Karpas-422 (cell line): ENCODE data around the gene TFR2. TPM values are rescaled to one million over a fixed set of nuclear protein-coding genes. Genes with fewer than 3 reads are reported as not detected.
"Not testable (repeated sequence)": the region's sequence is repeated elsewhere in the genome, so short reads cannot be mapped to it uniquely, and the experiment has no call there.

Experiments used
- DNase-seq: peaks from one replicate; pipeline ENCODE4 v3.0.0-alpha.2; 2015
- H2AFZ ChIP-seq: fragments of 200-600 bp; sonication (generic); 2 replicates; pipeline ENCODE4 v1.6.1; 2014; ENCODE audit warnings: antibody characterized with exemption, low read length, mixed read lengths
- H3K27ac ChIP-seq: fragments of 200-600 bp; sonication (generic); 2 replicates; pipeline ENCODE4 v1.5.1; 2014; ENCODE audit warnings: mild to moderate bottlenecking, low read length, moderate library complexity
- H3K27me3 ChIP-seq: fragments of 200-600 bp; sonication (generic); 2 replicates; pipeline ENCODE4 v1.6.1; 2014; ENCODE audit warnings: low read length, mixed read lengths
- H3K36me3 ChIP-seq: fragments of 200-600 bp; sonication (generic); 2 replicates; pipeline ENCODE4 v1.6.1; 2014; ENCODE audit warnings: low read length, mixed read lengths; ENCODE audit not compliant: insufficient read depth
- H3K4me1 ChIP-seq: fragments of 200-600 bp; sonication (generic); 2 replicates; pipeline ENCODE4 v1.6.1; 2014; ENCODE audit warnings: mild to moderate bottlenecking, low read length, mixed read lengths
- H3K4me2 ChIP-seq: fragments of 200-600 bp; sonication (generic); 2 replicates; pipeline ENCODE4 v1.6.1; 2014; ENCODE audit warnings: low read length, low read depth, mild to moderate bottlenecking; ENCODE audit not compliant: poor library complexity, severe bottlenecking
- H3K4me3 ChIP-seq: fragments of 200-600 bp; sonication (generic); 2 replicates; pipeline ENCODE4 v1.5.1; 2014; ENCODE audit warnings: mild to moderate bottlenecking, antibody characterized with exemption, low read length, mixed read lengths
- H3K79me2 ChIP-seq: fragments of 200-600 bp; sonication (generic); 2 replicates; pipeline ENCODE4 v1.6.1; 2014; ENCODE audit warnings: mild to moderate bottlenecking, low read length, mixed read lengths
- H3K9ac ChIP-seq: fragments of 200-600 bp; sonication (generic); 2 replicates; pipeline ENCODE4 v1.6.0; 2014; ENCODE audit warnings: low read length
- H3K9me2 ChIP-seq: fragments of 200-600 bp; sonication (generic), shearing (Covaris generic); replicated peaks from 2 replicates; pipeline ENCODE4 v1.6.0; 2014; ENCODE audit warnings: mild to moderate bottlenecking, low read length, moderate library complexity; ENCODE audit not compliant: insufficient read depth
- H3K9me3 ChIP-seq: fragments of 300-700, 200-600 bp; sonication (generic); 2 replicates; pipeline ENCODE4 v1.6.1; 2014; ENCODE audit warnings: low read length, mixed read lengths
- H4K20me1 ChIP-seq: fragments of 200-600 bp; sonication (generic); 2 replicates; pipeline ENCODE4 v1.6.1; 2014; ENCODE audit warnings: mild to moderate bottlenecking, antibody characterized with exemption, low read length, low read depth; ENCODE audit not compliant: insufficient read depth
- total RNA-seq: library from RNA; depleted of rRNA; stranded (reverse); fragments of >200 nt; shearing (Covaris generic); gene quantifications from 2 replicates; pipeline ENCODE4 v1.2.3, GENCODE V29; 2014; ENCODE audit warnings: low replicate concordance

Gene TFR2
- total RNA-seq, 1 experiment from 2014 or later = 4.2 TPM

GRCh38 chr7:100675105-100675451, 33.7 kb upstream of the TFR2 start:
- Histone ChIP-seq H3K79me2 (peaks cover 17% of the 10 kb centered on the region), H3K36me3 (peaks cover 9% of the 10 kb centered on the region; the same call in 1 of the 2 replicates), H4K20me1 (peaks cover 4% of the 10 kb centered on the region; the same call in 1 of the 2 replicates), H3K27ac (peak overlapping the region; percentile 89), H3K4me1 (peaks cover 9% of the 10 kb centered on the region), H3K9me2 (no peaks in the 10 kb centered on the region), H3K4me3 (peak overlapping the region; percentile 100), H3K27me3 (no peaks in the 10 kb centered on the region), H3K4me2 (peak overlapping the region; percentile 91), H2AFZ (no peak overlapping the region), H3K9ac (peak overlapping the region; percentile 100), H3K9me3 (no peaks in the 10 kb centered on the region)
- peak; percentile 64 for DNase-seq

DNA sequence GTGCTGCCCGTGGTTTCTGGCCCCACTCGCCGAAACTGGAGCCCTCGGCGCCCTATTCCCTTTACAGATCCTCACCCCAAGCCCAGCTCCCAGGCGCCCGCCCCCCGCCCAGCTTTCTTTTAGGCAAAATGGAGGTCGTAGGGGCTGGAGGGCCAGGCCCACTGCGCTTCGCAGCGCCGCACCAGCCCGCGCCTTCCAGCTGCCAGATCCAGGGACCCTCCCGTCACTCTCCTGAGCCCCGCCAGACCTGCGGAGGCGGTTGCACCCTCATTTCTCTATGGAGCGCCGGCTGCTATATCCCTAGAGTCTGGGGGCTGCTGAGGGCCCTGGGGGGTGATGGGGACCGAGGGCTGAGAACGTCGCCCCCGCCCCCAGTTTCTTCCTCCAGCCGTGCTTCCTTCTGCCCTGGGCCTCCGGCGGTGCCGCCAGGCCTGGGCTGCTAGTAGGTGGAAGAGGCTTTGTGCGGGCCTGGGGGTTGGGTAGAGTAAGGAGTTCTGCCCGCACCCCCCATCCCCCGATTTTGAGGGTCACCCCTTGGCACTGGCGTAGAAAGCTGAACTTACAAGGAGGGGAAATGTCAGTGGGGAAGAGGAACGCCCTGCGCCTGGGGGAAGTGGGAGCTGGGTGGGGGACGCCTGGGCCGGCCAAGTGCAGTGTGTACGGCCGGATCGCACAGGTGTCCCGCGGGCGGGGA, 33.2 kb upstream of the TFR2 start:
- H2AFZ ChIP-seq = no peak overlapping the region
- peak overlapping the region; percentile 100 for H3K9ac ChIP-seq
- H4K20me1 ChIP-seq = peaks cover 4% of the 10 kb centered on the region; the same call in 1 of the 2 replicates
- no peaks in the 10 kb centered on the region for H3K9me3 ChIP-seq
- H3K27ac ChIP-seq = peak overlapping the region; percentile 89
- peak overlapping the region; percentile 100 for H3K4me3 ChIP-seq
- H3K79me2 ChIP-seq = peaks cover 17% of the 10 kb centered on the region
- peaks cover 9% of the 10 kb centered on the region for H3K4me1 ChIP-seq
- peaks cover 8% of the 10 kb centered on the region; the same call in 1 of the 2 replicates for H3K36me3 ChIP-seq
- H3K4me2 ChIP-seq = peak overlapping the region; percentile 91
- no peaks in the 10 kb centered on the region for H3K9me2 ChIP-seq
- H3K27me3 ChIP-seq = no peaks in the 10 kb centered on the region
- DNase-seq = peak; percentile 78

GRCh38 chr7:100673942-100674410, 32.6 kb upstream of the TFR2 start:
- Histone ChIP-seq H3K9ac (peak overlapping the region; percentile 100), H3K27me3 (no peaks in the 10 kb centered on the region), H3K79me2 (peaks cover 17% of the 10 kb centered on the region), H2AFZ (no peak overlapping the region), H3K4me3 (peak overlapping the region; percentile 100), H3K4me1 (peaks cover 9% of the 10 kb centered on the region), H3K9me3 (no peaks in the 10 kb centered on the region), H3K36me3 (0 out of 2 replicates have a peak, but pooled peaks cover 3% of the 10 kb centered on the region), H3K9me2 (no peaks in the 10 kb centered on the region), H3K4me2 (peak overlapping the region; percentile 91), H3K27ac (peak overlapping the region; percentile 89), H4K20me1 (peaks cover 4% of the 10 kb centered on the region; the same call in 1 of the 2 replicates)
- DNase-seq = peak; percentile 81

DNA sequence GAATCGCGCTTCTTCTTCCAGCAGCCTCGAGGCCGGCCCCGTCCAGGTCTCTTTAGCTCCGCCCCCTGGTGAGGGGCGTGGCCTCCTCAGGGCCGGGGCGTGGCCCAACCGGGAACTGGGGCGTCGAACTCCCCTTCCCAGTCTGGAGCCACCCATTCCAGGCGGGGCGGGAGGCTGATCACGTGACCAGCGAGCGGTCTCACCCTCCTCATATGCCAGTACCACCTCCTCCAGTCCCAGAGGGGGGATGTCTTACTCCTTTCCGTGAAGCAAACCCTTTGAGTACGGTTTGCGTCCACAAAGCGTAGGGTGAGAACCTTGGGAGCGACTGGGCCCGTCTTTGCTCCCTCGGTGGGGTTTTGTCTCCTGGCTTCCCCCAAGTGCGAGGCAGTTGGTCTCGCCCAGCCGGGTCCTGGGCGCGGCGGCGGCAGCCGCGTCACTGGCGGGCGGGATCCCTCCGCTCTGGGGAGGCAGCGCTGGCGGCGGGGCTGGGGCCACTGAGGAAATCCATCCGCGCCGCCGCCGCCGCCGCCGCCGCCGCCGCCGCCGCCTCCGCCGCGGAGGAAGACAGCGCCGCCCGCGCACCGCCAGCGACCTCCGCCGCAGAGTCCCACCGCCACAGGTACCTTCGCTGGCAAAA, 32.1 kb upstream of the TFR2 start, which contains the start of gene GNB2:
Gene GNB2, plus strand, starts transcription at position 439 of the 640 bp plus-strand sequence. CDS start 2,526 bp downstream, outside the sequence.
- peak; percentile 98 for DNase-seq
- Histone ChIP-seq H4K20me1 (peaks cover 4% of the 10 kb centered on the region; the same call in 1 of the 2 replicates), H3K4me3 (peak within 1 kb of the TSS; percentile 100), H3K27me3 (no peaks in the 10 kb centered on the region), H3K36me3 (0 out of 2 replicates have a peak, but pooled peaks cover 2% of the 10 kb centered on the region), H3K9me2 (no peaks in the 10 kb centered on the region), H3K4me2 (peak within 1 kb of the TSS; percentile 91), H3K79me2 (peaks cover 17% of the 10 kb centered on the region), H3K27ac (peak within 1 kb of the TSS; percentile 89), H3K9me3 (no peaks in the 10 kb centered on the region), H3K4me1 (peaks cover 9% of the 10 kb centered on the region), H3K9ac (peak within 1 kb of the TSS; percentile 100), H2AFZ (no peak within 1 kb of the TSS)

GRCh38 chr7:100671353-100672327, 30.3 kb upstream of the TFR2 start:
- Histone ChIP-seq H3K9ac (no peak overlapping the region), H3K4me2 (no peak overlapping the region), H3K4me1 (peaks cover 7% of the 10 kb centered on the region), H3K27me3 (no peaks in the 10 kb centered on the region), H4K20me1 (peaks cover 4% of the 10 kb centered on the region; the same call in 1 of the 2 replicates), H3K9me2 (no peaks in the 10 kb centered on the region), H2AFZ (no peak overlapping the region), H3K36me3 (no peaks in the 10 kb centered on the region), H3K9me3 (no peaks in the 10 kb centered on the region), H3K27ac (no peak overlapping the region), H3K4me3 (no peak overlapping the region), H3K79me2 (peaks cover 17% of the 10 kb centered on the region)
- no peak for DNase-seq

DNA sequence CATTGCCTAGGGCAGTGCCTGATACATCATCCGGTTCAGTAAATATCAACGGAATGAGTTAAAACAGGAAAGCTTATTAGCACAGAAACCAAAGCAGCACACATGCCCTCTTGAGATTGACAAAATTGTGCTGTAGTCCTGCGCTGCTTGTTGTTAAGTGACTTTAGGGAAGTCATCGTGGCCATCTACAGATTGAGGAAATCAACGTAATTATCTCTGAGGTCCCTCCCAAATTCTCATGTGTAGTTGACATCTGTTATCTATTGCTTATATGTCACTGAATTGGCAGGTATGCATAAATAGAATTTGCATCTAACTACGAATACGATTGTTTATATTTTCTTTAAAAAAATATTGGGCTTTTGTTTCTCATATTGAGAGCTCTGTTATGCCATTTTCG, 28.7 kb upstream of the TFR2 start:
- Histone ChIP-seq H3K4me1 (peaks cover 3% of the 10 kb centered on the region; the same call in 1 of the 2 replicates), H3K27ac (no peak overlapping the region)
- no peak for DNase-seq

GRCh38 chr7:100669106-100669505, 27.8 kb upstream of the TFR2 start:
- H3K9ac ChIP-seq, H2AFZ ChIP-seq, H3K27me3 ChIP-seq, H3K4me3 ChIP-seq, H3K27ac ChIP-seq, H3K9me3 ChIP-seq, H3K4me2 ChIP-seq, H3K79me2 ChIP-seq, H3K36me3 ChIP-seq, H3K9me2 ChIP-seq, H3K4me1 ChIP-seq, DNase-seq, H4K20me1 ChIP-seq: not testable (repeated sequence)

More for the DNA sequence above, 28.7 kb upstream of the TFR2 start:
- Histone ChIP-seq H3K36me3 (no peaks in the 10 kb centered on the region), H3K9me3 (no peaks in the 10 kb centered on the region), H3K79me2 (peaks cover 12% of the 10 kb centered on the region), H4K20me1 (0 out of 2 replicates have a peak, but pooled peaks cover 4% of the 10 kb centered on the region), H3K27me3 (no peaks in the 10 kb centered on the region), H3K9me2 (no peaks in the 10 kb centered on the region), H3K4me2 (no peak overlapping the region), H3K9ac (no peak overlapping the region), H3K4me3 (no peak overlapping the region), H2AFZ (no peak overlapping the region)
